C1 segment of cervical spinal cord (tissue), 14 donors: Measurements from ENCODE around the gene PALD1.

ENCODE experiments used
- DNase-seq, 14 donors: peaks; one replicate each; lab custom pipeline; 2025; lab: John Stamatoyannopoulos, UW

Gene PALD1

GRCh38 chr10:70504521-70505358 is 26.2 kb downstream of the PALD1 start:
- DNase-seq = no peak

GRCh38 chr10:70505908-70506307 is 27.3 kb downstream of the PALD1 start:
- DNase-seq = no peak

- no peak for DNase-seq
Measured at GRCh38 chr10:70507966-70508365, 29.4 kb downstream of the PALD1 start.

- DNase-seq = peak in 7 of 14 donors; percentile 14 to 56 (median 26)
Measured at GRCh38 chr10:70508912-70509756, 30.6 kb downstream of the PALD1 start.

GRCh38 chr10:70509757-70510147 is 31.2 kb downstream of the PALD1 start:
- no peak for DNase-seq

GRCh38 chr10:70510453-70510852 is 31.9 kb downstream of the PALD1 start:
- DNase-seq = no peak

- DNase-seq = no peak
Measured at GRCh38 chr10:70510904-70511303, 32.3 kb downstream of the PALD1 start.

- DNase-seq = peak in 4 of 14 donors; percentile 10 to 31 (median 26)
Measured at GRCh38 chr10:70512149-70512639, 33.6 kb downstream of the PALD1 start.

- DNase-seq = no peak
Measured at GRCh38 chr10:70513848-70514309, 35.3 kb downstream of the PALD1 start.

- DNase-seq = peak in 1 of 14 donors; percentile 4
Measured at GRCh38 chr10:70514591-70514990, 36.0 kb downstream of the PALD1 start.

- no peak for DNase-seq
Measured at GRCh38 chr10:70515035-70515667, 36.6 kb downstream of the PALD1 start.

- no peak for DNase-seq
Measured at GRCh38 chr10:70518695-70519094, 40.1 kb downstream of the PALD1 start.

GRCh38 chr10:70523057-70523456 is 44.5 kb downstream of the PALD1 start:
- no peak for DNase-seq

- DNase-seq = no peak
Measured at GRCh38 chr10:70523549-70523948, 45.0 kb downstream of the PALD1 start.

GRCh38 chr10:70528314-70528713 is 49.7 kb downstream of the PALD1 start:
- DNase-seq = no peak

GRCh38 chr10:70528741-70529362 is 50.3 kb downstream of the PALD1 start:
- DNase-seq = peak in 1 of 14 donors; percentile 11

- no peak for DNase-seq
Measured at GRCh38 chr10:70529848-70530247, 51.3 kb downstream of the PALD1 start.

GRCh38 chr10:70530315-70530714 is 51.7 kb downstream of the PALD1 start:
- no peak for DNase-seq

GRCh38 chr10:70532554-70533188 is 54.1 kb downstream of the PALD1 start:
- DNase-seq = no peak

GRCh38 chr10:70533189-70533558 is 54.6 kb downstream of the PALD1 start:
- no peak for DNase-seq

- DNase-seq = no peak
Measured at GRCh38 chr10:70534281-70534680, 55.7 kb downstream of the PALD1 start.
